Peyer's patch (tissue), 4 donors: Measurements from ENCODE around the gene SORCS1. TPM values are rescaled to one million over a fixed set of nuclear protein-coding genes. Genes with fewer than 3 reads are reported as not detected.

ENCODE experiments used
- DNase-seq, 3 donors: peaks; one replicate each; pipeline ENCODE4 v3.0.0-alpha.2; 2017 to 2019
- H3K27ac ChIP-seq, 4 donors: fragments of 200-600 bp; sonication (generic); one replicate each; pipeline ENCODE4 v1.5.1; 2016 to 2019
- H3K27me3 ChIP-seq, 2 donors: fragments of 200-600 bp; sonication (generic); one replicate each; pipeline ENCODE4 v1.5.1; 2019
- H3K36me3 ChIP-seq, 3 donors: fragments of 200-600 bp; sonication (generic); one replicate each; pipeline ENCODE4 v1.5.1; 2016 to 2019
- H3K4me1 ChIP-seq, 4 donors: fragments of 200-600 bp; sonication (generic); one replicate each; pipeline ENCODE4 v1.5.1; 2016 to 2019
- H3K4me3 ChIP-seq, 4 donors: fragments of 200-600 bp; sonication (generic); 1 replicate in 3 of 4; 2 replicates in 1 of 4; pipeline ENCODE4 v1.5.1; 2016 to 2019; ENCODE audit warnings: mild to moderate bottlenecking in 1 of 4
- H3K9me3 ChIP-seq, 4 donors: fragments of 200-600 bp; sonication (generic); one replicate each; pipeline ENCODE4 v1.5.1; 2016 to 2019; ENCODE audit warnings: mild to moderate bottlenecking in 1 of 4
- POLR2A ChIP-seq, 2 donors: fragments of 450-650 bp; IDR thresholded peaks; one replicate each; pipeline ENCODE4 v1.5.1; 2017; ENCODE audit warnings: antibody characterized with exemption in 2 of 2, mild to moderate bottlenecking in 2 of 2, moderate library complexity in 2 of 2
- total RNA-seq, 4 donors: library from RNA; depleted of rRNA; stranded (reverse); fragments of >200 nt; gene quantifications; one replicate each; pipeline ENCODE4 v1.1.0, GENCODE V29; 2016
- TF ChIP-seq, protein P1 (sequence below), 6 experiments: fragments of 450-650 bp in 4 of 6; fragments of 200-600 bp in 2 of 6; sonication (generic) in 1 of 6; IDR thresholded peaks; one replicate each; pipeline ENCODE4 v1.5.1; 2017 to 2019; ENCODE audit warnings: antibody characterized with exemption in 6 of 6, mild to moderate bottlenecking in 3 of 6, moderate library complexity in 1 of 6

The SORCS1 gene
- total RNA-seq, 4 donors from 2014 or later, result 0.53 to 5.9 (median 2.4) TPM

GRCh38 chr10:106746868-106747267, 417.6 kb downstream of the SORCS1 start:
- no peaks in the 10 kb centered on the region for H3K4me1 ChIP-seq
- TF ChIP-seq, protein P1, sequence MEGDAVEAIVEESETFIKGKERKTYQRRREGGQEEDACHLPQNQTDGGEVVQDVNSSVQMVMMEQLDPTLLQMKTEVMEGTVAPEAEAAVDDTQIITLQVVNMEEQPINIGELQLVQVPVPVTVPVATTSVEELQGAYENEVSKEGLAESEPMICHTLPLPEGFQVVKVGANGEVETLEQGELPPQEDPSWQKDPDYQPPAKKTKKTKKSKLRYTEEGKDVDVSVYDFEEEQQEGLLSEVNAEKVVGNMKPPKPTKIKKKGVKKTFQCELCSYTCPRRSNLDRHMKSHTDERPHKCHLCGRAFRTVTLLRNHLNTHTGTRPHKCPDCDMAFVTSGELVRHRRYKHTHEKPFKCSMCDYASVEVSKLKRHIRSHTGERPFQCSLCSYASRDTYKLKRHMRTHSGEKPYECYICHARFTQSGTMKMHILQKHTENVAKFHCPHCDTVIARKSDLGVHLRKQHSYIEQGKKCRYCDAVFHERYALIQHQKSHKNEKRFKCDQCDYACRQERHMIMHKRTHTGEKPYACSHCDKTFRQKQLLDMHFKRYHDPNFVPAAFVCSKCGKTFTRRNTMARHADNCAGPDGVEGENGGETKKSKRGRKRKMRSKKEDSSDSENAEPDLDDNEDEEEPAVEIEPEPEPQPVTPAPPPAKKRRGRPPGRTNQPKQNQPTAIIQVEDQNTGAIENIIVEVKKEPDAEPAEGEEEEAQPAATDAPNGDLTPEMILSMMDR (IDR thresholded peaks at IDR 0.05), result no peak
- TF ChIP-seq POLR2A (IDR thresholded peaks at IDR 0.05), result no peak
- H3K9me3 ChIP-seq, result no peaks in the 10 kb centered on the region

GRCh38 chr10:106741006-106741530, 423.4 kb downstream of the SORCS1 start:
- DNase-seq, result no peak
- Histone ChIP-seq H3K27ac (no peak overlapping the region), H3K36me3 (no peaks in the 10 kb centered on the region), H3K4me3 (no peak overlapping the region), H3K27me3 (no peaks in the 10 kb centered on the region), H3K4me1 (no peaks in the 10 kb centered on the region), H3K9me3 (no peaks in the 10 kb centered on the region)
- TF ChIP-seq, protein P1 (IDR thresholded peaks at IDR 0.05), result no peak
- TF ChIP-seq POLR2A (IDR thresholded peaks at IDR 0.05), result no peak

More at GRCh38 chr10:106746868-106747267, 417.6 kb downstream of the SORCS1 start:
- DNase-seq, result no peak
- no peaks in the 10 kb centered on the region for H3K36me3 ChIP-seq
- no peaks in the 10 kb centered on the region for H3K27me3 ChIP-seq
- no peak overlapping the region for H3K4me3 ChIP-seq
- H3K27ac ChIP-seq, result no peak overlapping the region

GRCh38 chr10:106740071-106740470, 424.4 kb downstream of the SORCS1 start:
- H3K27ac ChIP-seq, result no peak overlapping the region
- H3K4me3 ChIP-seq, result no peak overlapping the region
- no peaks in the 10 kb centered on the region for H3K9me3 ChIP-seq
- DNase-seq, result no peak
- no peaks in the 10 kb centered on the region for H3K36me3 ChIP-seq
- no peaks in the 10 kb centered on the region for H3K4me1 ChIP-seq
- no peaks in the 10 kb centered on the region for H3K27me3 ChIP-seq
- TF ChIP-seq, protein P1 (IDR thresholded peaks at IDR 0.05), result no peak
- TF ChIP-seq POLR2A (IDR thresholded peaks at IDR 0.05), result no peak

- TF ChIP-seq POLR2A (IDR thresholded peaks at IDR 0.05), result no peak
- TF ChIP-seq, protein P1 (IDR thresholded peaks at IDR 0.05), result no peak
- Histone ChIP-seq H3K27ac (no peak overlapping the region), H3K4me1 (no peaks in the 10 kb centered on the region), H3K36me3 (no peaks in the 10 kb centered on the region), H3K4me3 (no peak overlapping the region), H3K27me3 (no peaks in the 10 kb centered on the region), H3K9me3 (no peaks in the 10 kb centered on the region)
- DNase-seq, result no peak
These were observed 430.3 kb downstream of the SORCS1 start for GRCh38 chr10:106734220-106734619.

DNA sequence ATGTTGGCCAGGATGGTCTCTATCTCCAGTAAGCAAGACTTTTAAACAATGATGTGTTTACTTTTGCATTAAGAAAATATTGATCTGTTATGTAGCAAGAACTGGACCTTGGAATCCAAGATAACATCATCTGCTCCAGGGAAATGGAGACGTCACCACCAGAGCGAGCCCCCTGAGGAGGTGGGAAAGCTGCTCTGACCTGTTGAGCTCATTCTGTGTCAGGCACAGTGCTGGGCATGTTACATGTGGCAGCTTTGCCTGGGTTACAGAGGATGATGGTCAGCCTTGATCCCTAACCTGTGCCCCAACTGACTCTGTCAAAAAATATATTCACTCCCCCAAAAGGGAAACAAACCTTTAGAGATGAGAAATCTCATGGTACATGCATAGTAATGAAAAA, 436.3 kb downstream of the SORCS1 start:
- no peak overlapping the region for H3K27ac ChIP-seq
- H3K36me3 ChIP-seq, result no peaks in the 10 kb centered on the region
- H3K27me3 ChIP-seq, result no peaks in the 10 kb centered on the region
- H3K4me3 ChIP-seq, result no peak overlapping the region
- no peaks in the 10 kb centered on the region for H3K4me1 ChIP-seq
- DNase-seq, result no peak
- no peaks in the 10 kb centered on the region for H3K9me3 ChIP-seq
- TF ChIP-seq, protein P1 (IDR thresholded peaks at IDR 0.05), result no peak
- TF ChIP-seq POLR2A (IDR thresholded peaks at IDR 0.05), result no peak

- no peak overlapping the region for H3K4me3 ChIP-seq
- H3K4me1 ChIP-seq, result no peaks in the 10 kb centered on the region
- no peak for TF ChIP-seq POLR2A (IDR thresholded peaks at IDR 0.05)
- TF ChIP-seq, protein P1 (IDR thresholded peaks at IDR 0.05), result no peak
- DNase-seq, result no peak
- no peaks in the 10 kb centered on the region for H3K36me3 ChIP-seq
- no peaks in the 10 kb centered on the region for H3K27me3 ChIP-seq
- H3K27ac ChIP-seq, result no peak overlapping the region
- no peaks in the 10 kb centered on the region for H3K9me3 ChIP-seq
These were observed 437.3 kb downstream of the SORCS1 start for GRCh38 chr10:106727170-106727569.
